ENCODE results near the gene DNAI2. TPM values are rescaled to one million over a fixed set of nuclear protein-coding genes. Genes with fewer than 3 reads are reported as not detected.

DNAI2 gene
- polyA plus RNA-seq, 2 of the 4 experiments (the other 2 are of a cell fraction), result not detected

DNA sequence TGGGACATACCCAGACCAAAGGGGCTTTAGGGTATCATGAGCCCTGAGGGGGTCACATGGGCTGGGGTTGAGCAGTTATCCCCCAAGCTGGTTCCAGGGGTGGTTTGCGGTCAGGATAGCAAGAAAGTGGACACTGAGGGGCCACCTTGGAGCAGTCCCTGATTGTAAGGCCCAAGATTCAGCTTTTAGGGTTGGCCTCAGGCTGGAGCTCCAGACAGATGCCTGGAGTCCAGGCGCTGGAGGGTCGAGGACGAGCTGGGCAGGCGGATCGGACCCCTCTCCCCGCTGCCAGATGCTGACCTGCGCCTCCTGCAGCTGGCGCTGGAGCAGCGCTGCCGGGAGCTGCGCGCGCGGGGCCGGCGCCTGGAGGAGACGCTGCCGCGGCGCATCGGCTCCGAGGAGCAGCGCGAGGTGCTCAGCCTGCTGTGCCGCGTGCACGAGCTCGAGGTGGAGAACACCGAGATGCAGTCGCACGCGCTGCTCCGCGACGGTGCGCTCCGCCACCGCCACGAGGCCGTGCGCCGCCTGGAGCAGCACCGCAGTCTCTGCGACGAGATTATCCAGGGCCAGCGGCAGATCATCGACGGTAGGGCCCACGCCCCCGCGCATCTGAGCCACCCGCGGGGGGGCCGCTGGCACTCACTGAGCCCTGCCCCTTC lies 77.6 kb downstream of the DNAI2 start:
- 6% methylated on average over 46 of the region's 55 CpGs for WGBS (ENCODE audit: missing lambda C conversion rate)
- peak overlapping the region; percentile 10; the same call in 1 of the 3 replicates for H3K4me3 ChIP-seq
- ChIA-PET CTCF (interaction anchor here (0.6 to 34.5 kb wide), 17 partner anchors 14 to 349 kb away, joined by 3 to 674 read pairs (median 5); partner anchors contain the start of genes BTBD17, CD300LB and GPR142), POLR2A (no interaction called here)
- H3K27ac ChIP-seq, result no peak overlapping the region
- DNase-seq (ENCODE audit: low read depth in 1 of 2, low spot score in 1 of 2) (peak in 1 of 2 experiments; percentile 66), ATAC-seq (peak; percentile 59 to 69), FAIRE-seq (no peak)
- H3K4me2 ChIP-seq, result peak overlapping the region; percentile 69
- H3K4me1 ChIP-seq, result 0 out of 3 replicates have a peak, but pooled peaks cover 11% of the 10 kb centered on the region
- no peaks in the 10 kb centered on the region for H3K9me3 ChIP-seq
- no peak for TF ChIP-seq RNF2 (IDR thresholded peaks at IDR 0.05; ENCODE audit: borderline replicate concordance, low read depth)
- no peak for TF ChIP-seq FOSB (CRISPR knock-in tag; IDR thresholded peaks at IDR 0.05)
- TF ChIP-seq, protein P1, sequence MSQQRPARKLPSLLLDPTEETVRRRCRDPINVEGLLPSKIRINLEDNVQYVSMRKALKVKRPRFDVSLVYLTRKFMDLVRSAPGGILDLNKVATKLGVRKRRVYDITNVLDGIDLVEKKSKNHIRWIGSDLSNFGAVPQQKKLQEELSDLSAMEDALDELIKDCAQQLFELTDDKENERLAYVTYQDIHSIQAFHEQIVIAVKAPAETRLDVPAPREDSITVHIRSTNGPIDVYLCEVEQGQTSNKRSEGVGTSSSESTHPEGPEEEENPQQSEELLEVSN (IDR thresholded peaks at IDR 0.05; ENCODE audit: borderline replicate concordance, low read depth), result peak; percentile 82
- TF ChIP-seq HOXA7 (CRISPR knock-in tag; IDR thresholded peaks at IDR 0.05), result no peak
- no peak for TF ChIP-seq MAFK (IDR thresholded peaks at IDR 0.05; ENCODE audit: partially characterized antibody)
- TF ChIP-seq, protein P2, sequence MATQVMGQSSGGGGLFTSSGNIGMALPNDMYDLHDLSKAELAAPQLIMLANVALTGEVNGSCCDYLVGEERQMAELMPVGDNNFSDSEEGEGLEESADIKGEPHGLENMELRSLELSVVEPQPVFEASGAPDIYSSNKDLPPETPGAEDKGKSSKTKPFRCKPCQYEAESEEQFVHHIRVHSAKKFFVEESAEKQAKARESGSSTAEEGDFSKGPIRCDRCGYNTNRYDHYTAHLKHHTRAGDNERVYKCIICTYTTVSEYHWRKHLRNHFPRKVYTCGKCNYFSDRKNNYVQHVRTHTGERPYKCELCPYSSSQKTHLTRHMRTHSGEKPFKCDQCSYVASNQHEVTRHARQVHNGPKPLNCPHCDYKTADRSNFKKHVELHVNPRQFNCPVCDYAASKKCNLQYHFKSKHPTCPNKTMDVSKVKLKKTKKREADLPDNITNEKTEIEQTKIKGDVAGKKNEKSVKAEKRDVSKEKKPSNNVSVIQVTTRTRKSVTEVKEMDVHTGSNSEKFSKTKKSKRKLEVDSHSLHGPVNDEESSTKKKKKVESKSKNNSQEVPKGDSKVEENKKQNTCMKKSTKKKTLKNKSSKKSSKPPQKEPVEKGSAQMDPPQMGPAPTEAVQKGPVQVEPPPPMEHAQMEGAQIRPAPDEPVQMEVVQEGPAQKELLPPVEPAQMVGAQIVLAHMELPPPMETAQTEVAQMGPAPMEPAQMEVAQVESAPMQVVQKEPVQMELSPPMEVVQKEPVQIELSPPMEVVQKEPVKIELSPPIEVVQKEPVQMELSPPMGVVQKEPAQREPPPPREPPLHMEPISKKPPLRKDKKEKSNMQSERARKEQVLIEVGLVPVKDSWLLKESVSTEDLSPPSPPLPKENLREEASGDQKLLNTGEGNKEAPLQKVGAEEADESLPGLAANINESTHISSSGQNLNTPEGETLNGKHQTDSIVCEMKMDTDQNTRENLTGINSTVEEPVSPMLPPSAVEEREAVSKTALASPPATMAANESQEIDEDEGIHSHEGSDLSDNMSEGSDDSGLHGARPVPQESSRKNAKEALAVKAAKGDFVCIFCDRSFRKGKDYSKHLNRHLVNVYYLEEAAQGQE (IDR thresholded peaks at IDR 0.05), result no peak
- TF ChIP-seq, protein P3, sequence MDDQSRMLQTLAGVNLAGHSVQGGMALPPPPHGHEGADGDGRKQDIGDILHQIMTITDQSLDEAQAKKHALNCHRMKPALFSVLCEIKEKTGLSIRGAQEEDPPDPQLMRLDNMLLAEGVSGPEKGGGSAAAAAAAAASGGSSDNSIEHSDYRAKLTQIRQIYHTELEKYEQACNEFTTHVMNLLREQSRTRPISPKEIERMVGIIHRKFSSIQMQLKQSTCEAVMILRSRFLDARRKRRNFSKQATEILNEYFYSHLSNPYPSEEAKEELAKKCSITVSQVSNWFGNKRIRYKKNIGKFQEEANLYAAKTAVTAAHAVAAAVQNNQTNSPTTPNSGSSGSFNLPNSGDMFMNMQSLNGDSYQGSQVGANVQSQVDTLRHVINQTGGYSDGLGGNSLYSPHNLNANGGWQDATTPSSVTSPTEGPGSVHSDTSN (IDR thresholded peaks at IDR 0.05), result no peak
- TF ChIP-seq JUN (IDR thresholded peaks at IDR 0.05), result no peak
- TF ChIP-seq KDM5A (IDR thresholded peaks at IDR 0.05), result no peak
- TF ChIP-seq, protein P4, sequence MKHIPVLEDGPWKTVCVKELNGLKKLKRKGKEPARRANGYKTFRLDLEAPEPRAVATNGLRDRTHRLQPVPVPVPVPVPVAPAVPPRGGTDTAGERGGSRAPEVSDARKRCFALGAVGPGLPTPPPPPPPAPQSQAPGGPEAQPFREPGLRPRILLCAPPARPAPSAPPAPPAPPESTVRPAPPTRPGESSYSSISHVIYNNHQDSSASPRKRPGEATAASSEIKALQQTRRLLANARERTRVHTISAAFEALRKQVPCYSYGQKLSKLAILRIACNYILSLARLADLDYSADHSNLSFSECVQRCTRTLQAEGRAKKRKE (CRISPR knock-in tag; IDR thresholded peaks at IDR 0.05; ENCODE audit: low read depth), result no peak
- TF ChIP-seq RFX5 (IDR thresholded peaks at IDR 0.05), result no peak
- TF ChIP-seq, protein P5, sequence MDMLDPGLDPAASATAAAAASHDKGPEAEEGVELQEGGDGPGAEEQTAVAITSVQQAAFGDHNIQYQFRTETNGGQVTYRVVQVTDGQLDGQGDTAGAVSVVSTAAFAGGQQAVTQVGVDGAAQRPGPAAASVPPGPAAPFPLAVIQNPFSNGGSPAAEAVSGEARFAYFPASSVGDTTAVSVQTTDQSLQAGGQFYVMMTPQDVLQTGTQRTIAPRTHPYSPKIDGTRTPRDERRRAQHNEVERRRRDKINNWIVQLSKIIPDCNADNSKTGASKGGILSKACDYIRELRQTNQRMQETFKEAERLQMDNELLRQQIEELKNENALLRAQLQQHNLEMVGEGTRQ (IDR thresholded peaks at IDR 0.05), result no peak
- no peak for TF ChIP-seq NR3C1 (IDR thresholded peaks at IDR 0.05)
- no peak for TF ChIP-seq CHD2 (IDR thresholded peaks at IDR 0.05; ENCODE audit: low read length, partially characterized antibody)
- TF ChIP-seq, protein P6, sequence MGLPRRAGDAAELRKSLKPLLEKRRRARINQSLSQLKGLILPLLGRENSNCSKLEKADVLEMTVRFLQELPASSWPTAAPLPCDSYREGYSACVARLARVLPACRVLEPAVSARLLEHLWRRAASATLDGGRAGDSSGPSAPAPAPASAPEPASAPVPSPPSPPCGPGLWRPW (IDR thresholded peaks at IDR 0.05), result no peak
- TF ChIP-seq, protein P7, sequence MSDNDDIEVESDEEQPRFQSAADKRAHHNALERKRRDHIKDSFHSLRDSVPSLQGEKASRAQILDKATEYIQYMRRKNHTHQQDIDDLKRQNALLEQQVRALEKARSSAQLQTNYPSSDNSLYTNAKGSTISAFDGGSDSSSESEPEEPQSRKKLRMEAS (IDR thresholded peaks at IDR 0.05), result peak; percentile 84
- TF ChIP-seq HDAC2 (IDR thresholded peaks at IDR 0.05), result peak; percentile 71; the same call in 1 of the 2 replicates
- no peak for TF ChIP-seq HEYL (CRISPR knock-in tag; IDR thresholded peaks at IDR 0.05)
- no peak for TF ChIP-seq FOSL2 (IDR thresholded peaks at IDR 0.05)
- TF ChIP-seq FOSL2 (CRISPR knock-in tag; IDR thresholded peaks at IDR 0.05), result no peak
- TF ChIP-seq, protein P8, sequence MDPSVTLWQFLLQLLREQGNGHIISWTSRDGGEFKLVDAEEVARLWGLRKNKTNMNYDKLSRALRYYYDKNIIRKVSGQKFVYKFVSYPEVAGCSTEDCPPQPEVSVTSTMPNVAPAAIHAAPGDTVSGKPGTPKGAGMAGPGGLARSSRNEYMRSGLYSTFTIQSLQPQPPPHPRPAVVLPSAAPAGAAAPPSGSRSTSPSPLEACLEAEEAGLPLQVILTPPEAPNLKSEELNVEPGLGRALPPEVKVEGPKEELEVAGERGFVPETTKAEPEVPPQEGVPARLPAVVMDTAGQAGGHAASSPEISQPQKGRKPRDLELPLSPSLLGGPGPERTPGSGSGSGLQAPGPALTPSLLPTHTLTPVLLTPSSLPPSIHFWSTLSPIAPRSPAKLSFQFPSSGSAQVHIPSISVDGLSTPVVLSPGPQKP (IDR thresholded peaks at IDR 0.05; ENCODE audit: low read depth, low read length), result no peak
- no peak for TF ChIP-seq RCOR1 (IDR thresholded peaks at IDR 0.05; ENCODE audit: low read depth, low read length)
- no peak for TF ChIP-seq RARB (CRISPR knock-in tag; IDR thresholded peaks at IDR 0.05)
- TF ChIP-seq RAD21 (conservative IDR thresholded peaks at IDR 0.05 in 1 of 2, IDR thresholded peaks at IDR 0.05 in 1 of 2), result no peak
- TF ChIP-seq JUNB (IDR thresholded peaks at IDR 0.05), result no peak
- TF ChIP-seq ZNF302 (CRISPR knock-in tag; IDR thresholded peaks at IDR 0.05), result no peak
- no peak for TF ChIP-seq KDM1A (IDR thresholded peaks at IDR 0.05; ENCODE audit: low read depth)
- TF ChIP-seq, protein P9, sequence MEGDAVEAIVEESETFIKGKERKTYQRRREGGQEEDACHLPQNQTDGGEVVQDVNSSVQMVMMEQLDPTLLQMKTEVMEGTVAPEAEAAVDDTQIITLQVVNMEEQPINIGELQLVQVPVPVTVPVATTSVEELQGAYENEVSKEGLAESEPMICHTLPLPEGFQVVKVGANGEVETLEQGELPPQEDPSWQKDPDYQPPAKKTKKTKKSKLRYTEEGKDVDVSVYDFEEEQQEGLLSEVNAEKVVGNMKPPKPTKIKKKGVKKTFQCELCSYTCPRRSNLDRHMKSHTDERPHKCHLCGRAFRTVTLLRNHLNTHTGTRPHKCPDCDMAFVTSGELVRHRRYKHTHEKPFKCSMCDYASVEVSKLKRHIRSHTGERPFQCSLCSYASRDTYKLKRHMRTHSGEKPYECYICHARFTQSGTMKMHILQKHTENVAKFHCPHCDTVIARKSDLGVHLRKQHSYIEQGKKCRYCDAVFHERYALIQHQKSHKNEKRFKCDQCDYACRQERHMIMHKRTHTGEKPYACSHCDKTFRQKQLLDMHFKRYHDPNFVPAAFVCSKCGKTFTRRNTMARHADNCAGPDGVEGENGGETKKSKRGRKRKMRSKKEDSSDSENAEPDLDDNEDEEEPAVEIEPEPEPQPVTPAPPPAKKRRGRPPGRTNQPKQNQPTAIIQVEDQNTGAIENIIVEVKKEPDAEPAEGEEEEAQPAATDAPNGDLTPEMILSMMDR (IDR thresholded peaks at IDR 0.05), result peak; percentile 26; the same call in 2 of the 3 replicates
- no peak for TF ChIP-seq ZC3H11A (IDR thresholded peaks at IDR 0.05)
- no peak for TF ChIP-seq EHF (CRISPR knock-in tag; IDR thresholded peaks at IDR 0.05)
- TF ChIP-seq BHLHE40 (IDR thresholded peaks at IDR 0.05; ENCODE audit: low read depth, low read length), result no peak
